ENCODE data around the gene SLC35D2.
"Not testable (repeated sequence)": the region's sequence is repeated elsewhere in the genome, so short reads cannot be mapped to it uniquely, and the experiment has no call there.

DNA sequence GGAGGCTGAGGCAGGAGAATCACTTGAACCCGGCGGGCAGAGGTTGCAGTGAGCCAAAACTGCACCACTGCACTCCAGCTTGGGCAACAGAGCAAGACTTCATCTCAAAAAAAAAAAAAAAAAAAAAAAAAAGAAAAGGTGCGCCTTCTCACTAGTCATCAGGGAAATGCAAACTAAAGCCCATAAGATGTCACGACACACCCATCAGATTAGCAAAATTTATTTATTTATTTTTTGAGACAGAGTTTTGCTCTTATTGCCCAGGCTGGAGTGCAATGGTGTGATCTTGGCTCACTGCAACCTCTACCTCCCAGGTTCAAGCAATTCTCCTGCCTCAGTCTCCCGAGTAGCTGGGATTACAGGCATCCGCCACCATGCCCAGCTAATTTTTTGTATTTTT lies 23.0 kb downstream of the SLC35D2 start:
- not testable (repeated sequence) for TF ChIP-seq ZBTB7A (tag by site-specific recombination; IDR thresholded peaks at IDR 0.05; ENCODE audit: low read depth); ZNF292 (tag by site-specific recombination; IDR thresholded peaks at IDR 0.05; ENCODE audit: borderline replicate concordance, low read depth); ZNF776 (tag by site-specific recombination; IDR thresholded peaks at IDR 0.05; ENCODE audit: borderline replicate concordance); ZSCAN30 (tag by site-specific recombination; IDR thresholded peaks at IDR 0.05); KLF8 (tag by site-specific recombination; IDR thresholded peaks at IDR 0.05)
- TF ChIP-seq, protein P1, sequence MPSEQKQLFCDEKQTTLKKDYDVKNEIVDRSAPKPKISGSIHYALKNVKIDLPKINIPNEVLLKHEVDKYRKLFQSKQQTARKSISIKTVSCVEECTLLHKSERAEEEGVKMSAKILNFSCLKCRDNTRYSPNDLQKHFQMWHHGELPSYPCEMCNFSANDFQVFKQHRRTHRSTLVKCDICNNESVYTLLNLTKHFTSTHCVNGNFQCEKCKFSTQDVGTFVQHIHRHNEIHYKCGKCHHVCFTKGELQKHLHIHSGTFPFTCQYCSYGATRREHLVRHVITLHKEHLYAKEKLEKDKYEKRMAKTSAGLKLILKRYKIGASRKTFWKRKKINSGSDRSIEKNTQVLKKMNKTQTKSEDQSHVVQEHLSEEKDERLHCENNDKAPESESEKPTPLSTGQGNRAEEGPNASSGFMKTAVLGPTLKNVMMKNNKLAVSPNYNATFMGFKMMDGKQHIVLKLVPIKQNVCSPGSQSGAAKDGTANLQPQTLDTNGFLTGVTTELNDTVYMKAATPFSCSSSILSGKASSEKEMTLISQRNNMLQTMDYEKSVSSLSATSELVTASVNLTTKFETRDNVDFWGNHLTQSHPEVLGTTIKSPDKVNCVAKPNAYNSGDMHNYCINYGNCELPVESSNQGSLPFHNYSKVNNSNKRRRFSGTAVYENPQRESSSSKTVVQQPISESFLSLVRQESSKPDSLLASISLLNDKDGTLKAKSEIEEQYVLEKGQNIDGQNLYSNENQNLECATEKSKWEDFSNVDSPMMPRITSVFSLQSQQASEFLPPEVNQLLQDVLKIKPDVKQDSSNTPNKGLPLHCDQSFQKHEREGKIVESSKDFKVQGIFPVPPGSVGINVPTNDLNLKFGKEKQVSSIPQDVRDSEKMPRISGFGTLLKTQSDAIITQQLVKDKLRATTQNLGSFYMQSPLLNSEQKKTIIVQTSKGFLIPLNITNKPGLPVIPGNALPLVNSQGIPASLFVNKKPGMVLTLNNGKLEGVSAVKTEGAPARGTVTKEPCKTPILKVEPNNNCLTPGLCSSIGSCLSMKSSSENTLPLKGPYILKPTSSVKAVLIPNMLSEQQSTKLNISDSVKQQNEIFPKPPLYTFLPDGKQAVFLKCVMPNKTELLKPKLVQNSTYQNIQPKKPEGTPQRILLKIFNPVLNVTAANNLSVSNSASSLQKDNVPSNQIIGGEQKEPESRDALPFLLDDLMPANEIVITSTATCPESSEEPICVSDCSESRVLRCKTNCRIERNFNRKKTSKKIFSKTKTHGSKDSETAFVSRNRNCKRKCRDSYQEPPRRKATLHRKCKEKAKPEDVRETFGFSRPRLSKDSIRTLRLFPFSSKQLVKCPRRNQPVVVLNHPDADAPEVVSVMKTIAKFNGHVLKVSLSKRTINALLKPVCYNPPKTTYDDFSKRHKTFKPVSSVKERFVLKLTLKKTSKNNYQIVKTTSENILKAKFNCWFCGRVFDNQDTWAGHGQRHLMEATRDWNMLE (tag by site-specific recombination; conservative IDR thresholded peaks at IDR 0.05; ENCODE audit: low read depth): not testable (repeated sequence)

Measured in HEK293 (cell line).